Jurkat, Clone E6-1 (cell line): ENCODE results near the gene EEF1E1.
A peak's percentile ranks its signal among the peaks of the same experiment; 100 is the strongest.
"Not testable (repeated sequence)": the region's sequence is repeated elsewhere in the genome, so short reads cannot be mapped to it uniquely, and the experiment has no call there.

Experiments
- DNase-seq: peaks from one replicate; pipeline ENCODE4 v3.0.0-alpha.2; 2011; ENCODE audit warnings: low read depth, low spot score
- H3K4me3 ChIP-seq: 2 replicates; pipeline ENCODE4 v1.5.1; 2011; ENCODE audit warnings: mild to moderate bottlenecking, low read length, control low read depth, moderate library complexity

Gene EEF1E1

DNA sequence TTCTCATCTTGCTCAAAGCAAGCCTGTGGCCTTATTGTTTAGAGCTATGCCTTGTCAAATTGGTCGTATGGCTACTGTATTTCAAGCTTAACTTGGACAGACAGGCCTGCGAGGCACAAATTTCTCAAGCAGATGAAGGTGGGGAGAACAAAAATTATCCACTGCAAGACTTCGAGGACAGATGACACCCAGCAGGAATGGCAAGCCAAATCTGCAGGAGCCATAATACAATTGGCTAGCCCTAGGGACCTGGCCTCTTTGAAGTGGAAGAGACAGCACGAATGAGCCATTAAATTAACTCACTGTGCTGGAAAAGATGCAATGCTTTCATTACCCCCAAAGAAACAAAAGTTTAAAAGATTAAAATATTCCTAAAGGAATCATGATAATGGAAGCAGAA lies 33.2 kb downstream of the EEF1E1 start:
- DNase-seq = no peak
- no peak overlapping the region for H3K4me3 ChIP-seq

DNA sequence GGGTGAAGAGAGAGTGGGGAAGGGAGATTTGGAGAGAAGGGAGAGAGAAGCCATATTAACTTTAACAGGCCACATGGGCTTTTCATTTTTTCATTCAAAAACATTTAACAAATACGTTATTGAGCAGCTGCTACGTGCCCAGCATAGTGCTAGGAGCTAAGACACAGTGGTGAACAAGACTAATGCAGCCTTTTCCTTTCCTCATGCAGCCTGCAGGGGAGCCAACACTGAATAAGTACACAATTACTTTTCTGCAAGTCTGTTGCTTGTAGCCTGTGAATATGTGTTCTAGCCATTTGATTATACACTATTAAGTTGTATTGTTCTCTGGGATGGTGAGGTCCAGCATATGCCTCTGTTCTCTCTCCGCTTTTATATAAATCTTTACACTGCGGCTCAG lies 36.2 kb downstream of the EEF1E1 start:
- no peak overlapping the region for H3K4me3 ChIP-seq
- DNase-seq = no peak

DNA sequence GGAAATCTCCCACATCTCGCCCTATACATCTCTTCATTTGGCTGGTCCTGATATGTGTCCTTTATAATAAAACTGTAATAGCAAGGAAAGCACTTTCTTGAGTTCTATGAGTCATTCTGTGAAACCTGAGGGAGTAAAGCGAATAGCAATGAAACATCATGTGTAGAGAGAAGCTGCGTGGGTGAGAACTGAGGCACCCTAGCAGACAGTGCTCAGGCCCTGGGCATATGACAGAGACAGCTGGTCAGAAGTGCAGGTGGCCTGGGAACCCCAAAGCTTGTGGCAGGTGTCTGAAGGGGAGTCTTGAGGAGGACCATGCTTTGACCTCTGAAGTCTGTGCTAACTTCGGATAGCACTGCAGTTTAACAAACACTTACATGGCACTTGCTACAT lies 36.8 kb downstream of the EEF1E1 start:
- no peak overlapping the region for H3K4me3 ChIP-seq
- DNase-seq = no peak

DNA sequence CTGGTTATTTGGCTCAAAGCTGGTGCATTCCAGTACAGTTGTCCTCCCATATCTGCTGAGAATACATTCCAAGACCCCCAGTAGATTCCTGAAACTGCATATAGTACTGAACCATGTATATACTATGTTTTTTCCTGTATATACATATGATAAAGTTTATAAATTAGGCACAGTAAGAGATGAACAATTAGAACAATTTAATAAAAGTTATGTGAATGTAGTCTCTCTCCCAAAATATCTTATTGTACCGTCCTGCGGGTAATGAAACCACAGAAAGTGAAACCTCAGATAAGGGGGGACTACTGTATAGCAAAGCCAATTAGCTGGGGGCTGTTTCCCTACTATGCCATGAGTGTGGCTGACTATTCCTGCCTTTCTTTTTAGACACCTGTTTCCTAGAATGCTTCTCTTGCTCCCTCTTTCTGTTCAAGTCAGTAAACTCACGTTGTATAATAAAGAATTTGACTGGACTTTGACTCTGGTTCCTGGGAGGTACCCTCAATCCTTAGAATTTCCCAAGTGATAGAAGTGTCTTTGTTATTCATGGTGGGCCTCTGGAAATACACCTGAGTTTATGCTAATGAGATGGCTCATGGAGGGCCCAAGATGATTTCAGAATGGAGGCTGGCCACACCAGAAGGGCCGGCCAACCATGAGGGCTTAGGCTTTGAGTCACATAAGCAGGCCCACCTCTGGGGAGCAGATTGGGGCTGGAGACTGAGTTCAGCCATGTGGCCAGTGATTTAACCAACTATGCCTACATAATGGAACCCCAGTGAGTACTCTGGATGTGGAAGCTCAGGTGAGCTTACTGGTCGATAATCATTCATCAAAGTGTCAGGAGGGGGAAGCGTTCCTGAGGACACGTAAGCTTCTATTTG lies 37.5 kb downstream of the EEF1E1 start:
- DNase-seq = no peak
- peak overlapping the region; percentile 93 for H3K4me3 ChIP-seq

DNA sequence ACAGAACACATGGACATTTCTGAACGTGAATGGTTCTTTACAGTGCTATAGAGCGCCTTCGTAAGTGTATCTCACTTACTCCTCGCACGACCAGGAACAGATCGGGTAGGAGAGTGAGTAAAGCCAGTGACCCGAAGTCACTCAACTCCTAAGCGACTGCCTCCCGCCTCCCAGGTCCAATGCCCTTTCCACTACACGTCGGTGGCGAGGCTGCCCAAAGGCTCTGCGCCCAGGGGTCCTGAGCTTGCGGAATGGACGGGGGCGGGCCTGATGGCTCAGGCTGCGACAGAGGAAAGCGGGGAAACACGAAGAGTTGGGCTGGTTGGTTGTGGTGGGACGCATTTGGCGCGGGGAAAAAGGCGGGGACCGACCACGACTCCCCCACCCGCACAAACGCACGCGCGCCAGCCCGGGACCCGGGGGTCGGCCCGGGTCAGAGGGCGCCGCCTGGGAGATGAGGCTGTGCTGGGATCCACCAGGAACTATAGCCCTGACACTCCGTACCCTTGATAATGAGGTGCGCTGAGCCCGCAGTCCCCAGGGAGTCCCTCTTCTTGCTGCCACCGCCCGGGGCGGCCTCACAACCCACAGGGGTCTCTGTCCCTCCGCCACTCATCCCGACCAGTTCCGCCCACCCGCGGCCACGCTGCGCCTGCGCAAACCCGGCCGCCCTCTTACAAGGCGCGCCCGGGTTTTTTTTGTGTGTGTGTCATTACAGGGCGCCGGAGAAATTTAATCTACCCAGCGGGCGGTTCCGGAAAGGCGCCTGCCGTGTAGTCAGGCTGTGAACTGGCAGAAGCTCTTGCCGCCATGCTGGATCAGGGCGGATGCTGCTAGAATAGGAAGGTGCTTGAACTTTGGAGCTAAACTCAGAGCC lies 38.3 kb downstream of the EEF1E1 start, which contains the start of gene BLOC1S5:
Gene BLOC1S5, minus strand, starts transcription at position 629 of the 877 bp plus-strand sequence. Its CDS starts 13 bp downstream, at position 616.
- peak; percentile 97 for DNase-seq
- peak within 1 kb of the TSS; percentile 93 for H3K4me3 ChIP-seq

DNA sequence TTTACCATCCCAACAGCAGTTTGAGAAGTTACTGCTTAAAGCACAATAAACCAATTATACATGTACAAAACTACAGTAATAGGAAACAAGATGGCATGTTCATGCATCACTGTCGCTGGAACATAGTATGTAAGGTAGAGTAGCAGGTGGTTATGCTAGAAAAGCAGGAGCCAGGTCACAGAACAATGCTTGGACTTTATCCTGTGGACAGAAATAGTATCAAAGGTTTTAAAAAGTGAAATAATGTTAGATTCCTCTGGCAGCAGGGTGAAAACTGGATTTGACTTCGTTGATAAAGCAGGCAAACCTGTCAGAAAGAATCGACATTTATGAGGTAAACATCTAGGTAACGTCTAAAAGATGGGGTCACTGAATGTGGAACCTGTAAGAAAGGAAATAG lies 40.6 kb downstream of the EEF1E1 start:
- no peak for DNase-seq
- no peak overlapping the region for H3K4me3 ChIP-seq

DNA sequence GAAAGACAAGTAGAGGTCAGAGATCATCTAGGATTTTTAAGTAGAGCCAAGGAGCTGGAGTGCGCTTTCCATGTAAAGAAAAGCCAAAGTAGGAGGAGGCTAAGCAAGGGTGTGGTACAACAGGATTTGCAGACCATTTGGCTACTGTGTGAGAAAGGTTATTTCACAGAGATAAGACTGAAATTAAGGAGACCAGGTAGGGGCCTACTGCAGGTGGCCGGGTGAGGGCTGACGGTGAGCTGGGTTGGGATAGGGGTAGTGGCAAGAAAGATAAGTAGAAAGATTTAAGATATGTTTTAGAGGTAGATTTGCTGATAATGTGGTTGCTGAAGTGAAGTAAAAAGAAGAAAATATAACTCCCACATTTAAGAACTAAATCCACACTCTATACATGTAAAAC lies 42.0 kb downstream of the EEF1E1 start:
- no peak overlapping the region for H3K4me3 ChIP-seq
- DNase-seq = no peak

DNA sequence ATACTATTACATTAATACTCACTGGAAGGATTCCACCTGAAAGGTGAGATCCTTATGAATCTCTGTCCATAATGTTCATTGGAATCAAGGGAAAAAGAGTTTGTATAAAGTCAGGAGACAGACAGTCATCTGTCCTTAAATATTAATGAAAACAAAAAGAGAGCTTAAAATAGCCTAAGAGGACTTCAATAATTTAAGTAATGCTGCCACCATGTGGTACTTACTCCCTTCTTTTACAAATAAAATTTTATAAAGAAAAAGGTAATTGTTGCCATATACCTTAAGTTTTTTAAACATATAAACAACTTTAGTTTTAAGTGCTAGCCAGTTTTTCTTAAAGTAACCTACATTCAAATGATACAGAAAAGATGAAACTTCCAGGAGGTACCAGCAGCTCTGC lies 43.2 kb downstream of the EEF1E1 start:
- no peak overlapping the region for H3K4me3 ChIP-seq
- no peak for DNase-seq

DNA sequence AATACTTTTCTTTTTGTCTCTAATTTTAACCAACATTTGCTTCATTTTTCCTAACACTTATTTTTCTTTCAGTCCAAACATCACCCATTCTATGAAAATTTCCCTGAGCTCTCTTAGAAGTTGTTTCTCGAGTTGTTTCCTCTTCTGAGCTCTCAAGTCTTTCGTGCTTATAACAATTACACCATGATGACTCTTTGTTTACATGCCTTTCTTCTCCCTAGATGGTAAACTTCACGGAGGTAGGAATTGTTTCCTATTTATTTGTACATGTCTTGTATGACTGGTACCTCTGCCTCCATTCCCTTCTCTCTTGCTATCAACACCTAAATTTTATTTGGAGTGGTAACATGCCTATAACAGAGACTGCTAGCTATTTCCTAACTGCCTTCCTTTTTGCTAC lies 44.6 kb downstream of the EEF1E1 start:
- no peak overlapping the region for H3K4me3 ChIP-seq
- DNase-seq = no peak

DNA sequence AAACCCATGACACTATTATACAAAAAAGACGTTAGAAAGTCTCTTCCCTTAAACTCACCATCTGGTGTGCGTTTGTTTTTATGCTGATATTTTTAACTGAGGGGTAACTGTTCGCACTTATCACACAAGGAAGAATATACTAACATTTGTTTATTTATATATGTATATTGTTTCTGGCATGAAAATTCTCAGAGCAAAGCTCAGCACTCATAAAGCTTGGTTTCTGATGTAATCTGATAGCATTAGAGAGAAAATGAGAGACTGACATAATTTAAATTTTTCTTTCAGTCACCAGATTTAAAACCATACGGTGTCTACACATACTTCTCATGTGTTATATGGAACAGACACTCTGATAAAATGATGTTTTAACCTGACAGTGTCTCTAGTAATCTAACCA lies 45.1 kb downstream of the EEF1E1 start:
- no peak overlapping the region for H3K4me3 ChIP-seq
- DNase-seq = no peak

DNA sequence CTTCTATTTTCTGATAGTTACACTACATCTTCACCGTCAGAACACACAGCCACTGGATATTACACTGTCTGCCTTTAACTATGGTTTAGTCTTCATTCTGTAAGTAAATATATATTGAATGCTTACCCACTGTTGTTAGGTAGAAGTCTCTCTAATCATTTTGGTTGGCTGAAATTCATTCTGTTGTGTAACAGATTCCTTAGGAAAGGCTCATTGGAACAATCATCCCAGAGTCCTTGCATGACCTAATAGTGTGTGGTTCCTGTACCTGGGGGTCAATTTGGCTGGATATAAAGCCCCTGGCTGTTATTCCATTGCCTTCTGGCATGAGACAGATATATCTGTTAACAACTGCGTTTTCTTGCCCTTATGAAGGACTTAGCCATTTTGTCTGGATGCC lies 48.1 kb downstream of the EEF1E1 start:
- no peak for DNase-seq
- no peak overlapping the region for H3K4me3 ChIP-seq

DNA sequence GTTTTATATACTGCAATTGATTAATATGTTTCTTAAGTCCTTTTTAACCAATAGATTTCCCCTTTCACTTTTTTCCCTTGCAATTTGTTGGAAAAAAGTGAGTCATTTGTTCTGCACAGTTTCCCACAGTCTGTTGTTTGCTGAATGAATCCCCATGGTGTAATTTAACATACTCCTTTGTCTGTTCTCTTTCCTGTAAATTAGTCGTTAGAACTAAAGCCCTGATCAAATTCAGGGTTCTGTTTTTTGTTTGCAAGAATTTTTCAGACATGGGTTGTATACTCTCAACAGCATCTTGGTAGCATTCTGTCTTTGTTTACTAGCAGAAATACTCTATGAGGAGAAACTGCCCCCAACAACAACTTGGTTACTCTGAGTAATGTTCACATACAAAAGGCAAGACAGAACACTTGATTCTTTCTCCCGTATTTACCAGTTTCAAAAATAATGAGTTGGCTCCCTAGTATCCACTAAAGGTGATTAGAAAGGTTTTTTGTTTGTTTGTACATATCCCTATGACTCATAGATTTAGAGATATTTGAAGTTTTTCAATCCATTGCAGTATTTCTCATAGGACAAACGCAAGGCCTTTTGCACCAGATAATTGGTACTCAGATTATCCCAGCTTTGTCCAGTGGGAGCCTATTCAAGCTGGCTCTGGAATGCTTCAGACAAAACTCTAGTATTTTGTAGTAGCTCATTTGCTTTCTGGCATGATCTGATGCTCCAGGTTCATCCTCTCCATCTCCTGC lies 54.6 kb downstream of the EEF1E1 start:
- no peak overlapping the region for H3K4me3 ChIP-seq
- DNase-seq = no peak

DNA sequence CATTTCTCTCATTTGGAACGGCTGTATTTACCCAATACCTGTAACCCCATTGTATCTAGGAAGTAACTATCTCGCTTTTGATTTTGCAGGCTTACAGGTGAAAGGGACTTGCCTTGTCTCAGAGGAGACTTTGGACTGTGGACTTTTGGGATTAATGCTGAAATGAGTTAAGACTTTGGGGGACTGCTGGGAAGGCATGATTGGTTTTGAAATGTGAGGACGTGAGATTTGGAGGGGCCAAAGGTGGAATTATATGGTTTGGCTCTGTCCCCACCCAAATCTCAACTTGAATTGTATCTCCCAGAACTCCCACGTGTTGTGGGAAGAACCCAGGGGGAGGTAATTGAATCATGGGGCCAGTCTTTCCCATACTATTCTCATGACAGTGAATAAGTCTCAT lies 56.6 kb downstream of the EEF1E1 start:
- DNase-seq, H3K4me3 ChIP-seq: not testable (repeated sequence)

DNA sequence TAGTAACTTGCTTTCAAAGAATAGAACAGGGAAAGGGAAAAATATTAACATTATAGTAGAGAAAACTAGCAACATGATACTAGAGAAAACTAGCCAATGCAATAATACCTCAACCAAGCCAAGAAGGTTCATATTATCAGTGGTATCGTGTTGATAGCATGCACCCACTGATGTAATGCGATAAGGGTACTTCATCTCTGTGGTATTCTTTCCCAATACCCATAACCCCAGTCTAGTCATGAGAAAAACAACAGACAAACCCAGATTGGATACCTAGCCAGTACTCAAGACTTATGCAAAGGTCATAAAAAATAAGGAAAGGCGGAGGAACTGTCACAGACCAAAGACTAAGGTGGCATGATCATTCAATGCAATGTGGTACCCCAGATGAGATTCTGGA lies 59.1 kb downstream of the EEF1E1 start:
- H3K4me3 ChIP-seq = no peak overlapping the region
- no peak for DNase-seq

DNA sequence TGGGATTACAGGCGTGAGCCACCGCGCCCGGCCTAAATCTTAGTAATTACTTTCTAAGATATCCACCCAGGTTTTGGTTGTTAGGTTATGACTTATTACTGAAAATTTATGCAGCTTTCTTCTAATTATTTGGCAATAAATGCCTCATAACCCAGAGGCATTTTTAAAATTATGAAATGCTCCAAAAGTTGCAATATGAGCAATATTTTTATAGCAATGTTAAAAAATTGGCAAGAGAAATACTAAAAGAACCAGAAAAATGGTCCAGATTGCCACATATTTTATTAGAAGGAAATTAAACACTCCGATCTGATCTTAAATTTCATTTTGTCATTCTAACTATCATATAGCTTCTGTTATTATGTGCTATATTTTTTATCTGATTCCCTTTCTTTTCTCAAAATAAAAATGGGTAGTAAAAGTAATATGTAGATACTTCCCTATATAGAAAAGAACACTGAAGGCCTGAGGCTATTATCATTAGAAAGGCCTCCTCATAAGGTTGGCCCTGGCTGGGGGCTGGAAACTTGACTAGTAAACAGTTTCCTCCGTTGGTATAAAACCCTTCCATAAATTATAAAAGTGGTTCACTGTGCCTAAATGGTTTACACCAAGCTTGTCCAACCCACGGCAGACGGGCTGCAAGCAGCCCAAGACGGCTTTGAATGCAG lies 60.3 kb downstream of the EEF1E1 start:
- no peak for DNase-seq
- H3K4me3 ChIP-seq = no peak overlapping the region

DNA sequence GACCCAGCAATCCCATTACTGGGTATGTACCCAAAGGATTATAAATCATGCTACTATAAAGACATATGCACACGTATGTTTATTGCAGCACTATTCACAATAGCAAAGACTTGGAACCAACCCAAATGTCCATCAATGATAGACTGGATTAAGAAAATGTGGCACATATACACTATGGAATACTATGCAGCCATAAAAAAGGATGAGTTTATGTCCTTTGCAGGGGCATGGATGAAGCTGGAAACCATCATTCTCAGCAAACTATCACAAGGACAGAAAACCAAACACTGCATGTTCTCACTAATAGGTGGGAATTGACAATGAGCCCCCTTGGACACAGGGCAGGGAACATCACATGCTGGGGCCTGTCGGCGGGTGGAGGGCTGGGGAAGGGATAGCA lies 68.2 kb downstream of the EEF1E1 start:
- not testable (repeated sequence) for H3K4me3 ChIP-seq, DNase-seq

DNA sequence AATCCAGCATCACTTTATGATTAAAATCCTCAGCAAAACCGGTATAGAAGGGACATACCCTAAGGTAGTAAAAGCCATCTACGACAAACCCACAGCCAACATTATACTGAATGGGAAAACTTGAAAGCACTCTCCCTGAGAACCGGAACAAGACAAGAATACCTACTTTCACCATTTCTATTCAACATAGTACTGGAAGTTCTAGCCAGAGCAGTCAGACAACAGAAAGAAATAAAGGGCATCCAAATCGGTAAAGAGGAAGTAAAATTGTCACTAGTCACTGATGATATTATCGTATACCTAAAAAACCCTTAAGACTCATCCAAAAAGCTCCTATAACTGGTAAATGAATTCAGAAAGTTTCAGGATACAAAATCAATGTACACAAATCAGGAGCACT lies 71.4 kb downstream of the EEF1E1 start:
- DNase-seq = no peak
- no peak overlapping the region for H3K4me3 ChIP-seq
